T-helper 2 cell treated with Interferon-gamma antibody and Interleukin-4, amounts not matched to agents 100 ng/mL and 5 ng/mL, for 36 hours (primary cell): ENCODE results near the gene DHDH. TPM values are rescaled to one million over a fixed set of nuclear protein-coding genes. Genes with fewer than 3 reads are reported as not detected.
"Not testable (repeated sequence)": the region's sequence is repeated elsewhere in the genome, so short reads cannot be mapped to it uniquely, and the experiment has no call there.

Source experiments
- intact Hi-C: fragments of 100-400 bp; cut with micrococcal nuclease; formaldehyde crosslinking; loops from one replicate; pipeline ENCODE4 v1.15.1; 2023
- total RNA-seq: library from RNA; stranded (reverse); gene quantifications from 2 replicates; pipeline ENCODE4 v1.2.3, GENCODE V29; 2022

Gene DHDH
- total RNA-seq, 1 donor from 2014 or later, result 0.52 TPM

DNA sequence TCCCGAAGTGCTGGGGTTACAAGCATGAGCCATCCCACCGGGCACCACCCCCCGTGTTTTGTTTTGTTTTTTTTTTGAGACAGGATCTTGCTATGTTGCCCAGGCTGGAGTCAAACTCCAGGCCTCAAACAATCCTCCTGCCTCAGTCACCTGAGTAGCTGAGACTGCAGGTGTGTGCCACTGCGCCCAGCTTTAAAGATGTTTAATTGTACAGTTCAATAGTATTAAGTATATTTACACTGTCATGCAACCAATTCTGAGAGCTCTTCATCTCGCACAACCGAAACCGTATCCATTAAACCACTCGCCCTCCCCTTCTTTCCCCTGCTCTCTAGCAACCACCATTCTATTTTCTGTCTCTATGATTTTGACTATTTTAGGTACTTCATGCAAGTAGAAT lies 17.7 kb upstream of the DHDH start:
- intact Hi-C loops, result no loop called here

DNA sequence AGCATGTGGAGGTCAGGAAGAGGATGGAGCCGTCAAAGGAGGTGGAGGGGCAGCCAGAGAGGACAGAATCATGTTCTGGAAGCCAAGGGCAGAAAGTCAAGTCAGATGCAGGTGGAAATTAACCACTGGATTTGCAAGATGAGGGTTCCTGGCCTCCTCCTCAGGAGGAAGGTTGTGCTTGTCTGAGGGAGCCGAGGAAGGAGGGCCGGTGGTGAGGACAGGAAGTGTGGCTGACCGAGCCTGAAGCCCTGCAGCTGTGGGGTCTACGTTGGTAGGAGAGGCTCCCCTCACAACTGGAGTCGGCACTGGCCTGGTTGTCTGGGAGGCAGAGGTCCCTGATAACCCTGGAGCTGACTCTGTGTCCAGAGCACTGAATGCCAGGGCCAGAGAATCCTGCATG lies 15.4 kb upstream of the DHDH start:
- intact Hi-C loops, result no loop called here

DNA sequence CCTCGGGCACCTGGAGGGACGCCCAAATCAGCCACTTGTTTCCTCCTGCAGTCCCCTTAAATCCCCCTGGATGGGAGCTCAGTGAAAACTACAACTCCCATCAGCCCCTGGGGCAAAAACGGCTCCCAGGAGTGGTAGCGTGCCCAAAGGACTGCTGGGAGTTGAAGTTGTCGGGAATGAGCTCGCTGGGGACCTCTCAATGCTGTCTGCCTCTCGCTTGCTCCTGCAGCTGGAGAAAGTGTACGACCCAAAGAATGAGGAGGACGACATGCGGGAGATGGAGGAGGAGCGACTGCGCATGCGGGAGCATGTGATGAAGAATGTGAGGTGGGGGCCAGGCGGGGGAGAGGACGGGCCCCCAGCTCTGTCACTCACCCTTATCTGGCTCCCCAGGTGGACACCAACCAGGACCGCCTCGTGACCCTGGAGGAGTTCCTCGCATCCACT lies 14.7 kb upstream of the DHDH start:
- intact Hi-C loops, result no loop called here

DNA sequence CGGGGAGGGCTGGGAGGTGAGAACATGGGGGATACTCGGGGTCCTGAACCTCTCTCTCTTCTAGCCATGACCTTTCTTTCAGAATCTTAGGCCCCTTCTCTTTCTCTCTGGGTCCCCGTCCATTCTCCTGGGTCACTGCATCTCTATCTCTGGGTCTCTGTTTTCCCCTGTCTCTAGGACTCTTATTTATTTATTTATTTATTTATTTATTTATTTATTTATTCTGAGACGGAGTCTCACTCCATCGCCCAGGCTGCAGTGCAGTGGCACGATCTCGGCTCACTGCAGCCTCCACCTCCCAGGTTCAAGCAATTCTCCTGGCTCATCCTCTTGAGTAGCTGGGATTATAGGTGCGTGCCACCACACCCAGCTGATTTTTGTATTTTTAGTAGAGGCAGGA lies 14.2 kb upstream of the DHDH start:
- intact Hi-C loops, result not testable (repeated sequence)

DNA sequence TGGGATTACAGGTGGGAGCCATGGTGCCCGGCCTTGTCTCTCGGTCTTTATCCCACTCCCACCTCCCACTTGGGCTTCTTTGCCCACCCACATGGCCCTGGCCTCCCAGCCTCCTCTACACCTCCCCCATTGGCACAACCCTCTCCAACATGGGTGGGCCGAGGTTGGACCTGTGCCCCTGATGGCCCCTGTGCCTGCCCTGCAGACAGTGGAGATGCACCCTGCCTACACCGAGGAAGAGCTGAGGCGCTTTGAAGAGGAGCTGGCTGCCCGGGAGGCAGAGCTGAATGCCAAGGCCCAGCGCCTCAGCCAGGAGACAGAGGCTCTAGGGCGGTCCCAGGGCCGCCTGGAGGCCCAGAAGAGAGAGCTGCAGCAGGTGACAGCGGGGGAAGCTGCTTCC lies 12.6 kb upstream of the DHDH start:
- intact Hi-C loops, result no loop called here

DNA sequence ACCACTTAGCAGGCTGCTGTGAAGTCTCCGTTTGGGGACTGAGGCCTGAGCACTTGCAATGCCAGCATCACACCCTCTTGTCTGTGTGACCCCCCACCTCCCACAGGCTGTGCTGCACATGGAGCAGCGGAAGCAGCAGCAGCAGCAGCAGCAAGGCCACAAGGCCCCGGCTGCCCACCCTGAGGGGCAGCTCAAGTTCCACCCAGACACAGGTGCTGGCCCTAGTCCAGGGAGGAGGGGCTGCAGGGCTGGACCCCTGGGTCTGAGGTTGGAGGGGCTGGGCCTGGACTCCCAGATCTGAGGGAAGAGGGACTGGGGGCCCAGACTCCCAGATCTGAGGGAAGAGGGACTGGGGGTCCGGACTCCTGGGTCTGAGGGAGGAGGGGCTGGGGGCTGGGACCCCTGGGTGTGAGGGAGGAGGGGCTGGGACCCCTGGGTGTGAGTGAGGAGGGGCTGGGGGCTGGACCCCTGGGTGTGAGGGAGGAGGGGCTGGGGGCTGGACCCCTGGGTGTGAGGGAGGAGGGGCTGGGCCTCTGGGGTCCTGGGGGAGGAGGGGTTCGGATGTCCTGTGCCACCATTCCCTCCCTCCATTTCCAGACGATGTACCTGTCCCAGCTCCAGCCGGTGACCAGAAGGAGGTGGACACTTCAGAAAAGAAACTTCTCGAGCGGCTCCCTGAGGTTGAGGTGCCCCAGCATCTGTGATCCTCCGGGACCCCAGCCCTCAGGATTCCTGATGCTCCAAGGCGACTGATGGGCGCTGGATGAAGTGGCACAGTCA lies 11.6 kb upstream of the DHDH start:
- intact Hi-C loops, result no loop called here

DNA sequence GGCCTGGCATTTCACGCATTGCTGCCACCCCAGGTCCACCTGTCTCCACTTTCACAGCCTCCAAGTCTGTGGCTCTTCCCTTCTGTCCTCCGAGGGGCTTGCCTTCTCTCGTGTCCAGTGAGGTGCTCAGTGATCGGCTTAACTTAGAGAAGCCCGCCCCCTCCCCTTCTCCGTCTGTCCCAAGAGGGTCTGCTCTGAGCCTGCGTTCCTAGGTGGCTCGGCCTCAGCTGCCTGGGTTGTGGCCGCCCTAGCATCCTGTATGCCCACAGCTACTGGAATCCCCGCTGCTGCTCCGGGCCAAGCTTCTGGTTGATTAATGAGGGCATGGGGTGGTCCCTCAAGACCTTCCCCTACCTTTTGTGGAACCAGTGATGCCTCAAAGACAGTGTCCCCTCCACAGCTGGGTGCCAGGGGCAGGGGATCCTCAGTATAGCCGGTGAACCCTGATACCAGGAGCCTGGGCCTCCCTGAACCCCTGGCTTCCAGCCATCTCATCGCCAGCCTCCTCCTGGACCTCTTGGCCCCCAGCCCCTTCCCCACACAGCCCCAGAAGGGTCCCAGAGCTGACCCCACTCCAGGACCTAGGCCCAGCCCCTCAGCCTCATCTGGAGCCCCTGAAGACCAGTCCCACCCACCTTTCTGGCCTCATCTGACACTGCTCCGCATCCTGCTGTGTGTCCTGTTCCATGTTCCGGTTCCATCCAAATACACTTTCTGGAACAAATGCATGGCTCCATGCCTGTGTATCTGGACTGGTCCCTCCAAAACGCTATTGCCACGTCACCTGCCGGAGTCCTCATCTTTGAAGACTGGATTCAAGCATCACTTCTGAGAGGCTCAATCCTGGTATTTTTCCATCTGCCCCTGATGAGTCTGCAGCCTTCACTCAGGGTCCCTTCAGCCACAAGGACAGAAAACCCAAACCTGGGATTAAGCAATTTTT lies 10.7 kb upstream of the DHDH start:
- intact Hi-C loops, result no loop called here

DNA sequence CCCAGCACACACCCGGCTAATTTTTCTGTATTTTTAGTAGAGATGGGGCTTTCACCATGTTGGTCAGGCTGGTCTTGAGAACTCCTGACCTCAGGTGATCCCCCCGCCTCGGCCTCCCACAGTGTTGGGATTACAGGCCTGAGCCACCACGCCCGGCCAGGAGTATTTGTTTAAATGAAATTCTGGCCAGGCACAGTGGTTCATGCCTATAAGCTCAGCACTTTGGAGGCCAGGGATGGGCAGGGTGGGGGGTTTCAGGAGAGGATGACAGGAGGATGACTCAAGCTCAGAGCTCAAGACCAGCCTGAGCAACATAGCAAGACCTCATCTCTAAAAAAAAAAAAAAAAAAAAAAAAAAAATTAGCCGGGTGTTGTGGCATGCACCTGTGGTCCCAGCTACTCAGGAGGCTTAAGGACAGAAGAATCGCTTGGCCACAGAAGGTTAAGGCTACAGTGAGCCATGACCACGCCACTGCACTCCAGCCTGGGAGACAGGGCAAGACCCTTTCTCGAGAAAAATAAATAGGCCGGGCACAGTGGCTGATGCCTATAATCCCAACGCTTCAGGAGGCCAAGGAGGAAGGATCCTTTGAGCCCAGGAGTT lies 8.2 kb upstream of the DHDH start:
- intact Hi-C loops, result no loop called here

DNA sequence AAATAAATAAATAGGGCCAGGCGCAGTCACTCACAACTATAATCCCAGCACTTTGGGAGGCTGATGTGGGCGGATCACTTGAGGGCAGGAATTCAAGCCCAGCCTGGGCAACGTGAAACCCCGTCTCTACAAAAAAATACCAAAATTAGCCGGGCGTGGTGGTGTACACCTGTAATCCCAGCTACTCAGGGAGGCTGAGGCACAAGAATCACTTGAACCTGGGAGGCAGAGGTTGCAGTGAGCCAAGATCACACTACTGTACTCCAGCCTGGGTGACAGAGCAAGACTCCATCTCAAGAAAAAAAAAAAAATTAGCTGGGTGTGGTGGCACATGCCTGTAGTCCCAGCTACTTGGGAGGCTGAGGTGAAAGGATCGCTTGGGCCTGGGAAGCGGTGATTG lies 7.6 kb upstream of the DHDH start:
- intact Hi-C loops, result not testable (repeated sequence)

DNA sequence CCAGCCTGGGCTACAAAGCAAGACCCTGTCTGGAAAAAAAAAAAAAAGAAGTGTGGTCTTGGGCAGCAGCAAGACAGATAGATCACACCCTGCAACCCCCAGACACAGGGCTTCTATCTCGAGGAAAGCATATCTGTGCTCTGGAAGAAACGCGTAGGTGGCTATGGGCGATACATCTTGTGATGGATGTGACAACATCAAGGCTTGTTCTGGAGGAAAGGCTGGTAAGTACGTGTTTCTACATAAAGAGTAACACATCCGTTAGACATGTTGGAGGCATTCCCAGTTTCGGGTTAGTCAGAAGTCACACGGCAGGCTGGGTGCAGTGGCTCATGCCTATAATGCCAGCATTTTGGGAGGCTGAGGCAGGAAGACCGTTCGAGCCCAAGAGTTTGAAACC lies 6.6 kb upstream of the DHDH start:
- intact Hi-C loops, result no loop called here

DNA sequence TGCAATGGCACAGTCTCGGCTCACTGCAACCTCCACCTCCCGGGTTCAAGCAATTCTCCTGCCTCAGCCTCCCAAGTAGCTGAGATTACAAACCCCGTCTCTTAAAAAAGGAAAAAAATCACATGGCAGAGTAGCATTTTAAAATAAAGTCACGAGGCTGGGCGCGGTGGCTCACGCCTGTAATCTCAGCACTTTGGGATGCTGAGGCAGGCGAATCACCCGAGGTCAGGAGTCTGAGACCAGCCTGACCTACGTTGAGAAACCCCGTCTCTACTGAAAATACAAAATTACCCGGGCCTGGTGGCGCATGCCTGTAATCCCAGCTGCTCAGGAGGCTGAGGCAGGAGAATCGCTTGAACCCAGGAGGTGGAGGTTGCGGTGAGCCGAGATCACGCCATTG lies 5.8 kb upstream of the DHDH start:
- intact Hi-C loops, result loop anchor here (1.0 kb wide), 1 partner anchor 24 kb away; no protein-coding TSS in a partner anchor

DNA sequence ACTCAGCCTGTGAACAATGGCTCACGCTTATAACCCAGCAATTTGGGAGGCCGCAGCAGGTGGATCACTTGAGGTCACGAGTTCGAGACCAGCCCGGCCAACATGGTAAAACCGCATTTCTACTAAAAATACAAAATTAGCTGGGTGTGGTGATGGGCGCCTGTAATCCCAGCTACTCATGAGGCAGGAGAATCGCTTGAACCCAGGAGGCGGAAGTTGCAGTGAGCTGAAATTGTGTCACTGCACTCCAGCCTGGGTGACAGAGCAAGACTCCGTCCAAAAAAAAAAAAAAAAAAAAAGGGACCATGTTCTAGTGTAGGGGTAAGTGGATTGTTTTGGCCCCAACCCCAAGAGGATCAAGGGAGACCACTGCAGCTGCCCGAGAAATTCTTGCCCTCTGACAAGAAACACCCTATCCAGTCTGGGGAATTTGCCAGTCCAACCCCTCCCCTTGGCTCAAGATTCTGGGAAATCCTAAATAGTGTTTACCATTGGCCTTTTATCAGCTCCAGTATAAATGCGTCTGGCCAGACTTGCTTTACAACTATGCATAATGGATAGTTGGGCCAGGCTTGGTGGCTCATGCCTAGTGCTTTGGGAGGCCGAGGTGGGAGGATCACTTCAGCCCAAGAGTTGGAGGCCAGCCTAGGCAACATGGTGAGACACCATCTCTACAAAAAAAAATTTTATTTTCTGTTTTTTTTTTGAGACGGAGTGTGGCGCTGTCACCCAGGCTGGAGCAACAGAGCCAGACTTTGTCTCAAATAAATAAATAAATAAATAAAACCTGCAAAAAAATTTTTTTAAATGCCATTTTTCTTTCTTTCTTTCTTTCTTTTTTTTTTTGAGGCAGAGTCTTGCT lies 5.1 kb upstream of the DHDH start:
- intact Hi-C loops, result loop anchor here (1.0 kb wide), 1 partner anchor 23 kb away; no protein-coding TSS in a partner anchor

DNA sequence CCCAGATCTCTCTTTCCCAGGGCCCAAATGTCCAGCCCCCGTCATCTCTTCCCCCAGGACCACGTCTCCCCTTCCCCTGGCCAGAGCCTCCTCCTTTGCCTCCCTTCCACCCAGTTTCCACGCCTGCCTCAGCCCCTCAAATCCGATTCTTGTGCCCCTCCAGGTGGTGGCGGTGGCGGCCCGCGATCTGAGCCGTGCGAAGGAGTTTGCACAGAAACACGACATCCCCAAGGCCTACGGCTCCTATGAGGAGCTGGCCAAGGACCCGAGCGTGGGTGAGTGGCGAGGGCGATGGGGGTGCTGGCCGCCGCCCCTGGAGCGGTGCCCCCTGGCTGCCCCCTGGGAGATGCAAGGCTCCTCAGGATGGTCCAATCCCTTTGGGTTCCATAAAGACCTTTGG lies 1.3 kb downstream of the DHDH start:
- intact Hi-C loops, result no loop called here

DNA sequence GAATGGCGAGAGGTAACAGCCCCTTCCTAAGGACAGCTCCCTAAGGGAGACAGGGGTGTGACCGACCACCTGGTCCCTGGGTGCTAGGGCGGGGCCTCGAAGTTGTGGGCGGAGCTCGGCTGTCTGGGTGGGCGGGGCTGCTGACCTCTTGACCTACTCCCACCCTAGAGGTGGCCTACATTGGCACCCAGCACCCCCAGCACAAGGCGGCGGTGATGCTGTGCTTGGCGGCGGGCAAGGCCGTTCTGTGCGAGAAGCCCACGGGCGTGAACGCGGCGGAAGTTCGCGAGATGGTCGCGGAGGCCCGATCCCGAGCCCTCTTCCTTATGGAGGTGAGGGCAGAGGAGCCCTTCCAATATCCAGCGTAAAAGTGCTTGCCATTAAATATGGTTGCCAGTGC lies 2.4 kb downstream of the DHDH start:
- intact Hi-C loops, result no loop called here

DNA sequence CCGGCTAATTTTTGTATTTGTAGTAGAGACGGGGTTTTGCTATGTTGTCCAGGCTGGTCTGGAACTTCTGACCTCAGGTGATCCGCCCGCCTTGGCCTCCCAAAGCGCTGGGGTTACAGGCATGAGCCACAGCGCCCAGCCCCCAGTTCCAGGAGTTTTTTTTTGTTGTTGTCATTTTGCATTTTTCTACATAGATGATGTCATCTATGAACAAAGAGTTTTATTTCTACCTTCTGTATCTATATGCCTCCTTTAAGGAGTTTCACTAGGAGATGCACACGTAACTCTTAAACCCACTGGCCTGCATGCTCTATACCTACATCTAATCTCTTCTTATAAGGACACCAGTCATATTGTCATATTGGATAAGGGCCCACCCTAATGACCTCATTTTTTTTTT lies 4.8 kb downstream of the DHDH start:
- intact Hi-C loops, result no loop called here

DNA sequence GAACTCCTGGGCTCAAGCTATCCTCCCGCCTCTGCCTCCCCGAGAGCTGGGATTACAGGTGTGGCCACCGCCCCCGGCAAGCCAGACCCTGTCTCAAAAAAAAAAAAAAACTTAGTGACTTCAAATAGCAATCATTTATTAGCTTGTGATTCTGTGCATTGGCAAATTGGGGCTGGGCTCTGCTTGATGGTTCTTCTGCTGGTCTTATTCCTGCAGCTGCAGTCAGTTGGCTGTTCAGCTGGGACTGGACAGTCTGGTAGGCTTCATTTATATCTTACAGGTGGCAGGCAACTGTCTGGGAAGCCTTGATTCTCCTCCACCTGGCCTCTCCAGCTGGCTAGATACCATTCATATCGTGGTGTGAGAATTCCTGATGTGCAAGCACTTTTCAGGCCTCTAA lies 7.4 kb downstream of the DHDH start:
- intact Hi-C loops, result no loop called here

DNA sequence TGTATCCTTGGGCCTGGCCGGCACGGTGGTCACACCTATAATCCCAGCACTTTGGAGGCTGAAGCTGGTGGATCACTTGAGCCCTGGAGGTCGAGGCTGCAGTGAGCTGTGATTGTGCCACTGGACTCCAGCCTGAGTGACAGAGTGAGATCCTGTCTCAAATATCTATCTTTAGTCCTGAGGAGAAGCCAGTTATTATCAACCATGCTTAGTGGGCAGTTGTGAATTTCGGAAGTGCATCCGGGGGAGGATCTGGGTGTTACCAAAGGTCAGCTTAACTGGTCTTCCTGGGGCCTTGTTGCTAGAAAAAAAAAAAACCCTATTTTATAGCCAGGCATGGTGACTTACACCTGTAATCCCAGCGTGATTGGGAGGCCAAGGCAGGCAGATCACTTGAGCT lies 9.6 kb downstream of the DHDH start:
- intact Hi-C loops, result no loop called here

DNA sequence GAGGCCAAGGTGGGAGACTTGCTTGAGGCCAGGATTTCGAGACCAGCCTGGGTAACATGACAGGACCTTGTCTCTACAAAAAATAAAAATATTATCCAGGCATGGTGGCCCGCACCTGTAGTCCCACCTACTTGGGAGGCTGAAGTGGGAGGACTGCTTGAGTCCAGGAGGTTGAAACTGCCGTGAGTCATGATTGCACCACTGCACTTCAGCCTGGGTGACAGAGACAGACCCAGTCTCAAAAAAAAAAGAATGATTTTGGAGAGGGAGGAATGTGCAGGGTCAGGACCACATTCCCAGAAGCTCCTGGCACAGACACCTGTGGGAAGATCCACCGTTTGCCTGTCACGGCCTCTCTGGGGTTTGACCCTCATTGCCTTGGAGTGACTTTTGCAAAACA lies 11.9 kb downstream of the DHDH start:
- intact Hi-C loops, result no loop called here

DNA sequence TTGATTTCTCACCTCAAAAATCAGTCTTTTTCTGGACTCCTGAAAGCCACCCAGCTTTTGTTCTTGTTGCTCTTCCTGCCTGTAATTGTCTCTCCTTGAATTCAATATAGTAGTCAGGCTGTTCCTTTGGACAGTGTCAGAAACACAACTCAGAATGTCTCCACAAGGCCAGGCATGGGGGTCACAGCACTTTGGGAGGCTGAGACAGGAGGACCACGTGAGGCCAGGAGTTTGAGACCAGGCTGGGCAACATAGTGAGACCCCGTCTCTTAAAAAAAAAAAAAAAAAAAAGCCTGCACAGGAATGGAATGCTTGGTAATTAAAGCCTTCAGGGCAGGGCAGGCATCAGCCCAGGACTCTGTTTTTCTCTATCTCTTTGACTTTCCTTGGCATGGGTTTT lies 12.3 kb downstream of the DHDH start:
- intact Hi-C loops, result no loop called here

DNA sequence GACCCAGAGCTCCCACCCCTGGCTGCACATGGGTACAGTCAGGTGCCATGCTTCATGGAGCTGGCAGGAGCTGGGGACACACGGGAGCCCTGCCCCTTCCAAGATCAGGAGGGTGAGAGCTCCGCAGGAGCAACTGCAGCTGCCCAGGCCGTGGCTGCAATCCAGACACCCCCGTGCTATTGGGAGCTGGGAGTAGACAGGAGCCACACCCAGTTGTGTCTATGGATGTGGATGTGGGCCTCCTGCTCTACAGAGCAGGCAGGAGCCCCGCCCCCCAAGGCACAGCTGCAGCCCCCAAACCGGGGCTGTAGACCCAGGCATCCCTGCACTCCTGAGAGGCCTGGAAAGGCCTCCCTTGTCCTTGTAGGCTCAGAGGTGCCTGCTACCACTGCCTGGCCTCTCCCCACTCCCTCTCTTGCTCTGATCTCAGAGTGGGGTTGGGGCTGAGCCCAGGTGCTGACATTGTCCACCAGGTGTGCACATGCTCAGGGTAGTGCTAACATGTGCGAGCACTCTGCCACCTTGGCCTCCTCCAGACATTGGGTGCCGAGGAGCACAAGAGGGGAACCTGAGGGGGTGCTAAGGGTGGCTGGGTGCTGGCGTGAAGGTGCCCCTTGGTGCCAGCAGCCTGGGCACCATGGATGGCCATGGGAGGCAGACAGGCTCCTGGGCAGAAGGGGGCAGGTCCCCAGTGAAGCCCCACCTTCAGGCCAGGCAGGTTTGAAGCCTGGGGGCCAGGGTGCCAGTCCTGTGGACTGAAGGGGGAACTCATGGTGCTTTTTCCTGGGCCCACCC lies 13.2 kb downstream of the DHDH start:
- intact Hi-C loops, result no loop called here
